WTC11 (cell line): ENCODE measurements around the gene TPBGL. TPM values are rescaled to one million over a fixed set of nuclear protein-coding genes. Genes with fewer than 3 reads are reported as not detected.

ENCODE experiments used
- ATAC-seq: fragments of 200-7000 bp; cut with Tn5 transposase; 2 replicates; pipeline ENCODE4 v1.10.0; 2021; ENCODE audit warnings: mild to moderate bottlenecking, moderate library complexity
- CTCF ChIA-PET: fragments of 300-600 bp; sonication (Branson Sonifier 250); formaldehyde crosslinking; loops from one replicate; lab custom pipeline; 2021; ENCODE audit warnings: antibody characterized with exemption; lab: Charles Lee
- POLR2A ChIA-PET: fragments of 350-600 bp; sonication (Branson Sonifier 250); formaldehyde crosslinking; loops from one replicate; lab custom pipeline; 2021; ENCODE audit warnings: antibody characterized with exemption; lab: Charles Lee
- DNase-seq: peaks from one replicate; pipeline ENCODE4 v3.0.0; 2021; ENCODE audit warnings: low spot score
- H3K27ac Mint-ChIP-seq: 2 replicates; pipeline ENCODE4 v1.8.0; 2021; ENCODE audit warnings: mixed read lengths
- H3K27me3 Mint-ChIP-seq: 2 replicates; pipeline ENCODE4 v1.8.0; 2021; ENCODE audit warnings: low read depth, mild to moderate bottlenecking, moderate library complexity, mixed read lengths
- H3K36me3 Mint-ChIP-seq: 2 replicates; pipeline ENCODE4 v1.8.0; 2021; ENCODE audit warnings: mixed read lengths
- H3K4me1 Mint-ChIP-seq: 2 replicates; pipeline ENCODE4 v1.8.0; 2022; ENCODE audit warnings: mixed read lengths
- H3K4me3 Mint-ChIP-seq: 2 replicates; pipeline ENCODE4 v1.8.0; 2021; ENCODE audit warnings: mild to moderate bottlenecking, moderate library complexity, mixed read lengths
- H3K9me3 Mint-ChIP-seq: 2 replicates; pipeline ENCODE4 v1.8.0; 2021; ENCODE audit warnings: mixed read lengths
- ESRRA ChIP-seq: sonication (generic); formaldehyde crosslinking; IDR thresholded peaks from 2 replicates; pipeline ENCODE4 v1.8.1; 2022; ENCODE audit warnings: mild to moderate bottlenecking, missing genetic modification reagents, borderline replicate concordance
- FOXK1 ChIP-seq: sonication (generic); formaldehyde crosslinking; IDR thresholded peaks from 2 replicates; pipeline ENCODE4 v1.8.0; 2022; ENCODE audit warnings: mild to moderate bottlenecking, moderate library complexity, missing genetic modification reagents
- FOXP1 ChIP-seq: sonication (generic); formaldehyde crosslinking; IDR thresholded peaks from 2 replicates; pipeline ENCODE4 v1.8.0; 2022; ENCODE audit warnings: missing genetic modification reagents, mild to moderate bottlenecking, moderate library complexity, borderline replicate concordance
- HMGA2 ChIP-seq: fragments of 250-450 bp; sonication (Bioruptor Pico); IDR thresholded peaks from 2 replicates; pipeline ENCODE4 v1.4.0; 2021; ENCODE audit warnings: mild to moderate bottlenecking, moderate library complexity
- JAZF1 ChIP-seq: fragments of 250-450 bp; sonication (Bioruptor Pico); IDR thresholded peaks from 2 replicates; pipeline ENCODE4 v1.9.0; 2021; ENCODE audit warnings: moderate library complexity, mild to moderate bottlenecking, inconsistent platforms
- NFATC4 ChIP-seq: fragments of 250-450 bp; sonication (Bioruptor Pico); IDR thresholded peaks from 2 replicates; pipeline ENCODE4 v1.9.0; 2021; ENCODE audit warnings: mild to moderate bottlenecking
- PRRX2 ChIP-seq: fragments of 250-450 bp; sonication (Bioruptor Pico); IDR thresholded peaks from 2 replicates; pipeline ENCODE4 v1.8.0; 2021; ENCODE audit warnings: mild to moderate bottlenecking
- SMAD3 ChIP-seq: sonication (generic); formaldehyde crosslinking; IDR thresholded peaks from 2 replicates; pipeline ENCODE4 v1.8.0; 2022; ENCODE audit warnings: missing genetic modification reagents, mild to moderate bottlenecking, borderline replicate concordance
- ZNF121 ChIP-seq: sonication (generic); formaldehyde crosslinking; IDR thresholded peaks from 2 replicates; pipeline ENCODE4 v1.8.0; 2023; ENCODE audit warnings: missing genetic modification reagents
- ZNF232 ChIP-seq: sonication (generic); formaldehyde crosslinking; IDR thresholded peaks from 2 replicates; pipeline ENCODE4 v1.8.0; 2022; ENCODE audit warnings: mild to moderate bottlenecking, missing genetic modification reagents
- ZNF423 ChIP-seq: fragments of 250-450 bp; sonication (Bioruptor Pico); IDR thresholded peaks from 2 replicates; pipeline ENCODE4 v2.1.2; 2022; ENCODE audit warnings: mild to moderate bottlenecking, moderate library complexity
- total RNA-seq: library from RNA; stranded (reverse); gene quantifications from 3 replicates; pipeline ENCODE4 v1.2.3, GENCODE V29; 2021
- TF ChIP-seq, protein P1 (sequence below): sonication (generic); formaldehyde crosslinking; IDR thresholded peaks from 2 replicates; pipeline ENCODE4 v1.8.1; 2022; ENCODE audit warnings: mild to moderate bottlenecking, missing genetic modification reagents, moderate library complexity, borderline replicate concordance
- TF ChIP-seq, protein P2 (sequence below): fragments of 250-450 bp; sonication (Bioruptor Pico); conservative IDR thresholded peaks from 2 replicates; pipeline ENCODE4 v1.9.0; 2021; ENCODE audit warnings: mild to moderate bottlenecking
- TF ChIP-seq, protein P3 (sequence below): fragments of 250-450 bp; sonication (Bioruptor Pico); IDR thresholded peaks from 2 replicates; pipeline ENCODE4 v1.9.0; 2021; ENCODE audit warnings: mild to moderate bottlenecking, borderline replicate concordance
- TF ChIP-seq, protein P4 (sequence below): sonication (generic); formaldehyde crosslinking; IDR thresholded peaks from 2 replicates; pipeline ENCODE4 v1.8.1; 2023; ENCODE audit warnings: mild to moderate bottlenecking, missing genetic modification reagents, borderline replicate concordance
- TF ChIP-seq, protein P5 (sequence below): sonication (generic); formaldehyde crosslinking; IDR thresholded peaks from 2 replicates; pipeline ENCODE4 v1.8.0; 2022; ENCODE audit warnings: mild to moderate bottlenecking, missing genetic modification reagents
- TF ChIP-seq, protein P6 (sequence below): sonication (generic); formaldehyde crosslinking; conservative IDR thresholded peaks from 2 replicates; pipeline ENCODE4 v1.8.1; 2023; ENCODE audit warnings: mild to moderate bottlenecking, low read depth, missing genetic modification reagents, moderate library complexity

The TPBGL gene
- total RNA-seq, 1 experiment from 2014 or later = 0.37 TPM

DNA sequence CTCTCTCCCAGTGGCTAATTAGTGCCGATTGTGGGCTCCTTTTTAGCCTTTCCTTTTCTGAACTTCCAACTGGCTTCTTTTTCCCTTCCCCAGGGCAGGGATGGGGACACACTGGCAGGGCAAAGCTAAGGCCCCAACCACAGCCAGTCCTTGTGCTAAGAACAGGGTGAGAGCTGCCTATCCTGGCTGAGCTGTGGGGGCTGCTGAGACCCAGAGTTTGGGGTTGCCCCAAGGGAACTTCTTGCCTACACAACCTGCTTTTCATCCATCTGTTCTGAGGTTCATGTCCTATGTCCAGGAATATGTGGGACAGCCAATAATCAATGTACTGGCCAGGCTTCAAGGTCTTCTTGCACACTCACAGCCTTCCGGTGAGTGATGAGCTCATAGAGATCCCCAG lies 10.0 kb upstream of the TPBGL start:
- peaks cover 2% of the 10 kb centered on the region for H3K27me3 Mint-ChIP-seq
- ATAC-seq (no peak), DNase-seq (no peak)
- POLR2A ChIA-PET = no interaction called here
- H3K4me1 Mint-ChIP-seq = peaks cover 4% of the 10 kb centered on the region; the same call in 1 of the 2 replicates
- CTCF ChIA-PET = interaction anchor here (0.6 to 3.6 kb wide), 5 partner anchors 11 to 90 kb away, joined by 3 to 27 read pairs (median 6); partner anchors contain the start of gene TPBGL
- H3K9me3 Mint-ChIP-seq = no peaks in the 10 kb centered on the region; the same call in 1 of the 2 replicates
- H3K27ac Mint-ChIP-seq = no peak overlapping the region
- H3K36me3 Mint-ChIP-seq = no peaks in the 10 kb centered on the region
- no peak overlapping the region for H3K4me3 Mint-ChIP-seq
- TF ChIP-seq PRRX2 (no peak), SMAD3 (CRISPR knock-in tag) (no peak), ZNF232 (CRISPR knock-in tag) (no peak), JAZF1 (CRISPR knock-in tag) (no peak), NFATC4 (no peak), ZNF121 (no peak), ZNF423 (CRISPR knock-in tag) (no peak), ESRRA (CRISPR knock-in tag) (no peak), FOXK1 (CRISPR knock-in tag) (no peak), FOXP1 (CRISPR knock-in tag) (no peak)
- TF ChIP-seq, protein P1, sequence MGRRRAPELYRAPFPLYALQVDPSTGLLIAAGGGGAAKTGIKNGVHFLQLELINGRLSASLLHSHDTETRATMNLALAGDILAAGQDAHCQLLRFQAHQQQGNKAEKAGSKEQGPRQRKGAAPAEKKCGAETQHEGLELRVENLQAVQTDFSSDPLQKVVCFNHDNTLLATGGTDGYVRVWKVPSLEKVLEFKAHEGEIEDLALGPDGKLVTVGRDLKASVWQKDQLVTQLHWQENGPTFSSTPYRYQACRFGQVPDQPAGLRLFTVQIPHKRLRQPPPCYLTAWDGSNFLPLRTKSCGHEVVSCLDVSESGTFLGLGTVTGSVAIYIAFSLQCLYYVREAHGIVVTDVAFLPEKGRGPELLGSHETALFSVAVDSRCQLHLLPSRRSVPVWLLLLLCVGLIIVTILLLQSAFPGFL = no peak
- TF ChIP-seq, protein P2, sequence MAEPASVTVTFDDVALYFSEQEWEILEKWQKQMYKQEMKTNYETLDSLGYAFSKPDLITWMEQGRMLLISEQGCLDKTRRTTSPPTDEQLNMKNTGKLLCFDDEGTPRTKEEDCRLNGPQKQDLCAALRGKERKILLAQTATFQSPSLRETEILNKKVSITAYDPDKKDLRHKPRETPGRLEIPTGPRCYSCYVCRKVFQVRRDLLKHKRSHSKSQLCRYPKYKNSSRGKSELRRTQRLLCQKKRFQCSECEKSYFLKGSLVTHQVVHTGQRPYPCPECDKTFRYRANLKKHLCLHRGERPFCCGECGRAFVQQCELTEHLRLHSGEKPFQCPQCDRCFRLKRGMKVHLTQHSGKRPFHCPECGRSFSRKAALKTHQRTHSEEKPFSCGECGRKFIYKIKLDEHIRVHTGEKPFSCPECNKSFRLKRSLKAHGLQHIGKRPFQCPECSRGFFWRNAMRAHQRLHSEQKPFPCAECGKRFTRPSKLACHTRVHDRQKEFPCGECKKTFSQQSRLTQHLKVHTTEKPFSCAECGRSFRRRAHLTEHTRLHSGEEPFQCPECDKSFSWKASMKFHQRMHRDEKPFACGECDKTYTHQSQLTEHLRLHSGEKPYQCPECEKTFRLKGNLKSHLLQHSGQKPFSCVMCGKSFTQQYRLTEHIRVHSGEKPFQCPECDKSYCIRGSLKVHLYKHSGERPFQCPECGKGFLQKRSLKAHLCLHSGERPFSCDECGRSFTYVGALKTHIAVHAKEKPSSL (CRISPR knock-in tag) = no peak
- TF ChIP-seq, protein P3, sequence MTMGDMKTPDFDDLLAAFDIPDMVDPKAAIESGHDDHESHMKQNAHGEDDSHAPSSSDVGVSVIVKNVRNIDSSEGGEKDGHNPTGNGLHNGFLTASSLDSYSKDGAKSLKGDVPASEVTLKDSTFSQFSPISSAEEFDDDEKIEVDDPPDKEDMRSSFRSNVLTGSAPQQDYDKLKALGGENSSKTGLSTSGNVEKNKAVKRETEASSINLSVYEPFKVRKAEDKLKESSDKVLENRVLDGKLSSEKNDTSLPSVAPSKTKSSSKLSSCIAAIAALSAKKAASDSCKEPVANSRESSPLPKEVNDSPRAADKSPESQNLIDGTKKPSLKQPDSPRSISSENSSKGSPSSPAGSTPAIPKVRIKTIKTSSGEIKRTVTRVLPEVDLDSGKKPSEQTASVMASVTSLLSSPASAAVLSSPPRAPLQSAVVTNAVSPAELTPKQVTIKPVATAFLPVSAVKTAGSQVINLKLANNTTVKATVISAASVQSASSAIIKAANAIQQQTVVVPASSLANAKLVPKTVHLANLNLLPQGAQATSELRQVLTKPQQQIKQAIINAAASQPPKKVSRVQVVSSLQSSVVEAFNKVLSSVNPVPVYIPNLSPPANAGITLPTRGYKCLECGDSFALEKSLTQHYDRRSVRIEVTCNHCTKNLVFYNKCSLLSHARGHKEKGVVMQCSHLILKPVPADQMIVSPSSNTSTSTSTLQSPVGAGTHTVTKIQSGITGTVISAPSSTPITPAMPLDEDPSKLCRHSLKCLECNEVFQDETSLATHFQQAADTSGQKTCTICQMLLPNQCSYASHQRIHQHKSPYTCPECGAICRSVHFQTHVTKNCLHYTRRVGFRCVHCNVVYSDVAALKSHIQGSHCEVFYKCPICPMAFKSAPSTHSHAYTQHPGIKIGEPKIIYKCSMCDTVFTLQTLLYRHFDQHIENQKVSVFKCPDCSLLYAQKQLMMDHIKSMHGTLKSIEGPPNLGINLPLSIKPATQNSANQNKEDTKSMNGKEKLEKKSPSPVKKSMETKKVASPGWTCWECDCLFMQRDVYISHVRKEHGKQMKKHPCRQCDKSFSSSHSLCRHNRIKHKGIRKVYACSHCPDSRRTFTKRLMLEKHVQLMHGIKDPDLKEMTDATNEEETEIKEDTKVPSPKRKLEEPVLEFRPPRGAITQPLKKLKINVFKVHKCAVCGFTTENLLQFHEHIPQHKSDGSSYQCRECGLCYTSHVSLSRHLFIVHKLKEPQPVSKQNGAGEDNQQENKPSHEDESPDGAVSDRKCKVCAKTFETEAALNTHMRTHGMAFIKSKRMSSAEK (CRISPR knock-in tag) = no peak
- TF ChIP-seq, protein P4, sequence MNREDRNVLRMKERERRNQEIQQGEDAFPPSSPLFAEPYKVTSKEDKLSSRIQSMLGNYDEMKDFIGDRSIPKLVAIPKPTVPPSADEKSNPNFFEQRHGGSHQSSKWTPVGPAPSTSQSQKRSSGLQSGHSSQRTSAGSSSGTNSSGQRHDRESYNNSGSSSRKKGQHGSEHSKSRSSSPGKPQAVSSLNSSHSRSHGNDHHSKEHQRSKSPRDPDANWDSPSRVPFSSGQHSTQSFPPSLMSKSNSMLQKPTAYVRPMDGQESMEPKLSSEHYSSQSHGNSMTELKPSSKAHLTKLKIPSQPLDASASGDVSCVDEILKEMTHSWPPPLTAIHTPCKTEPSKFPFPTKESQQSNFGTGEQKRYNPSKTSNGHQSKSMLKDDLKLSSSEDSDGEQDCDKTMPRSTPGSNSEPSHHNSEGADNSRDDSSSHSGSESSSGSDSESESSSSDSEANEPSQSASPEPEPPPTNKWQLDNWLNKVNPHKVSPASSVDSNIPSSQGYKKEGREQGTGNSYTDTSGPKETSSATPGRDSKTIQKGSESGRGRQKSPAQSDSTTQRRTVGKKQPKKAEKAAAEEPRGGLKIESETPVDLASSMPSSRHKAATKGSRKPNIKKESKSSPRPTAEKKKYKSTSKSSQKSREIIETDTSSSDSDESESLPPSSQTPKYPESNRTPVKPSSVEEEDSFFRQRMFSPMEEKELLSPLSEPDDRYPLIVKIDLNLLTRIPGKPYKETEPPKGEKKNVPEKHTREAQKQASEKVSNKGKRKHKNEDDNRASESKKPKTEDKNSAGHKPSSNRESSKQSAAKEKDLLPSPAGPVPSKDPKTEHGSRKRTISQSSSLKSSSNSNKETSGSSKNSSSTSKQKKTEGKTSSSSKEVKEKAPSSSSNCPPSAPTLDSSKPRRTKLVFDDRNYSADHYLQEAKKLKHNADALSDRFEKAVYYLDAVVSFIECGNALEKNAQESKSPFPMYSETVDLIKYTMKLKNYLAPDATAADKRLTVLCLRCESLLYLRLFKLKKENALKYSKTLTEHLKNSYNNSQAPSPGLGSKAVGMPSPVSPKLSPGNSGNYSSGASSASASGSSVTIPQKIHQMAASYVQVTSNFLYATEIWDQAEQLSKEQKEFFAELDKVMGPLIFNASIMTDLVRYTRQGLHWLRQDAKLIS (CRISPR knock-in tag) = no peak

DNA sequence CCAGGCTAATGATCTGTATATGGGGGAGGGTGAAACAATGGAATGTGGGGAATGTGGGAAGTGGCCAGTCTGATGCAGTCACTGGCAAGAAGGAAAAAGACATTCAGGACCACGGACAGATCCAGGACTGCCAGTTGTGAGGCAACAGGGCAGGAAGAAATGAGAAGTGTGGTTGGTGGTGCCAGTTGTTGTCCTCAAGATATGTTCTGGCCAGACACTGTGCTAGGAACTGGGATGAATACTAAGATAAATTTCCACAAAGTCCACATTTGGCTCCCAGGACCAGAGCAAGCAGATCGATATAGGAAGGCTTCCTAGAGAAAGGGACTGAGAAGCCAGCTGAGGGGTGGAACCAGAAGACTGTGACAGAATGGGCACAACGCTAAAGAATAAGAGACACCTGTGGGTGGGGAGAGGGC lies 6.8 kb upstream of the TPBGL start:
- peaks cover 14% of the 10 kb centered on the region for H3K4me1 Mint-ChIP-seq
- H3K36me3 Mint-ChIP-seq = no peaks in the 10 kb centered on the region
- no peaks in the 10 kb centered on the region; the same call in 1 of the 2 replicates for H3K9me3 Mint-ChIP-seq
- H3K4me3 Mint-ChIP-seq = no peak overlapping the region
- peak; percentile 71 for DNase-seq
- no peak overlapping the region for H3K27ac Mint-ChIP-seq
- ChIA-PET POLR2A (no interaction called here), CTCF (interaction anchor here (1.1 to 4.6 kb wide), 4 partner anchors 7 to 90 kb away, joined by 3 to 27 read pairs (median 12); partner anchors contain the start of gene TPBGL)
- ATAC-seq = peak; percentile 88
- H3K27me3 Mint-ChIP-seq = peaks cover 16% of the 10 kb centered on the region
- TF ChIP-seq HMGA2 = no peak
- TF ChIP-seq, protein P5, sequence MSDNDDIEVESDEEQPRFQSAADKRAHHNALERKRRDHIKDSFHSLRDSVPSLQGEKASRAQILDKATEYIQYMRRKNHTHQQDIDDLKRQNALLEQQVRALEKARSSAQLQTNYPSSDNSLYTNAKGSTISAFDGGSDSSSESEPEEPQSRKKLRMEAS (CRISPR knock-in tag) = no peak
- TF ChIP-seq, protein P6, sequence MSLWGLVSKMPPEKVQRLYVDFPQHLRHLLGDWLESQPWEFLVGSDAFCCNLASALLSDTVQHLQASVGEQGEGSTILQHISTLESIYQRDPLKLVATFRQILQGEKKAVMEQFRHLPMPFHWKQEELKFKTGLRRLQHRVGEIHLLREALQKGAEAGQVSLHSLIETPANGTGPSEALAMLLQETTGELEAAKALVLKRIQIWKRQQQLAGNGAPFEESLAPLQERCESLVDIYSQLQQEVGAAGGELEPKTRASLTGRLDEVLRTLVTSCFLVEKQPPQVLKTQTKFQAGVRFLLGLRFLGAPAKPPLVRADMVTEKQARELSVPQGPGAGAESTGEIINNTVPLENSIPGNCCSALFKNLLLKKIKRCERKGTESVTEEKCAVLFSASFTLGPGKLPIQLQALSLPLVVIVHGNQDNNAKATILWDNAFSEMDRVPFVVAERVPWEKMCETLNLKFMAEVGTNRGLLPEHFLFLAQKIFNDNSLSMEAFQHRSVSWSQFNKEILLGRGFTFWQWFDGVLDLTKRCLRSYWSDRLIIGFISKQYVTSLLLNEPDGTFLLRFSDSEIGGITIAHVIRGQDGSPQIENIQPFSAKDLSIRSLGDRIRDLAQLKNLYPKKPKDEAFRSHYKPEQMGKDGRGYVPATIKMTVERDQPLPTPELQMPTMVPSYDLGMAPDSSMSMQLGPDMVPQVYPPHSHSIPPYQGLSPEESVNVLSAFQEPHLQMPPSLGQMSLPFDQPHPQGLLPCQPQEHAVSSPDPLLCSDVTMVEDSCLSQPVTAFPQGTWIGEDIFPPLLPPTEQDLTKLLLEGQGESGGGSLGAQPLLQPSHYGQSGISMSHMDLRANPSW (CRISPR knock-in tag) = no peak
